Sigmoid colon (tissue), 7 donors: ENCODE results near the gene C6orf62. TPM values are rescaled to one million over a fixed set of nuclear protein-coding genes. Genes with fewer than 3 reads are reported as not detected.

Source experiments
- DNase-seq: peaks from one replicate; pipeline ENCODE4 v3.0.0-alpha.2; 2019
- H3K27ac ChIP-seq, 4 donors: fragments of 200-600 bp; sonication (generic); one replicate each; pipeline ENCODE4 v1.5.1; 2016 to 2019; ENCODE audit warnings: mild to moderate bottlenecking in 1 of 4
- H3K27me3 ChIP-seq, 3 donors: fragments of 200-600 bp; sonication (generic); one replicate each; pipeline ENCODE4 v1.5.1; 2019; ENCODE audit warnings: mild to moderate bottlenecking in 1 of 3
- H3K36me3 ChIP-seq, 4 donors: fragments of 200-600 bp; sonication (generic); one replicate each; pipeline ENCODE4 v1.5.1; 2016 to 2019
- H3K4me1 ChIP-seq, 4 donors: fragments of 200-600 bp; sonication (generic); one replicate each; pipeline ENCODE4 v1.5.1; 2017 to 2019
- H3K4me3 ChIP-seq, 4 donors: fragments of 200-600 bp; sonication (generic); one replicate each; pipeline ENCODE4 v1.5.1; 2017 to 2019; ENCODE audit warnings: mild to moderate bottlenecking in 2 of 4, moderate library complexity in 1 of 4
- H3K9me3 ChIP-seq, 4 donors: fragments of 200-600 bp in 3 of 4; sonication (generic) in 3 of 4; one replicate each; pipeline versions ENCODE4 v1.5.1 to v1.6.1; 2013 to 2019
- EP300 ChIP-seq, 4 donors: sonication (generic); formaldehyde crosslinking; IDR thresholded peaks; one replicate each; pipeline ENCODE4 v1.6.1; 2017; ENCODE audit warnings: antibody characterized with exemption in 4 of 4
- POLR2A ChIP-seq, 2 donors: fragments of 450-650 bp; IDR thresholded peaks; one replicate each; pipeline ENCODE4 v1.6.1; 2016; ENCODE audit warnings: antibody characterized with exemption in 2 of 2, mild to moderate bottlenecking in 2 of 2, moderate library complexity in 2 of 2
- POLR2AphosphoS5 ChIP-seq, 4 donors: sonication (generic); formaldehyde crosslinking; IDR thresholded peaks; one replicate each; pipeline ENCODE4 v1.6.1; 2017; ENCODE audit warnings: antibody characterized with exemption in 4 of 4
- WGBS, 2 donors: extraction: QIAGEN DNeasy Blood & Tissue Kit; methylation state at CpG; one replicate each; pipeline ENCODE4 v1.1.7; 2013; 5-methylcytosine and 5-hydroxymethylcytosine counted together
- intact Hi-C: fragments of 100-400 bp; cut with DNase I; formaldehyde crosslinking; loops from one replicate; pipeline ENCODE4 v1.15.1; 2023
- polyA plus RNA-seq, 3 donors: library from polyadenylated mRNA; stranded (reverse); fragments of 200-250 nt; gene quantifications; one replicate each; pipeline ENCODE4 v1.2.3, GENCODE V29; 2013
- total RNA-seq, 4 donors: library from RNA; depleted of rRNA; stranded (reverse); fragments of >200 nt; gene quantifications; one replicate each; pipeline ENCODE4 v1.1.0, GENCODE V29; 2016
- TF ChIP-seq, protein P1 (sequence below), 4 experiments: fragments of 450-650 bp in 3 of 4; fragments of 200-600 bp in 1 of 4; IDR thresholded peaks; one replicate each; pipeline ENCODE4 v1.5.1; 2016 to 2019; ENCODE audit warnings: antibody characterized with exemption in 4 of 4, mild to moderate bottlenecking in 3 of 4, moderate library complexity in 2 of 4
- donor health status: healthy with polysubstance abuse.
- donor health status: Bipolar disorder and iron deficiency.
- donor health status: healthy.

The C6orf62 gene
- total and polyA plus RNA-seq, 7 donors: 27.0 to 60.9 (median 33.2) TPM

DNA sequence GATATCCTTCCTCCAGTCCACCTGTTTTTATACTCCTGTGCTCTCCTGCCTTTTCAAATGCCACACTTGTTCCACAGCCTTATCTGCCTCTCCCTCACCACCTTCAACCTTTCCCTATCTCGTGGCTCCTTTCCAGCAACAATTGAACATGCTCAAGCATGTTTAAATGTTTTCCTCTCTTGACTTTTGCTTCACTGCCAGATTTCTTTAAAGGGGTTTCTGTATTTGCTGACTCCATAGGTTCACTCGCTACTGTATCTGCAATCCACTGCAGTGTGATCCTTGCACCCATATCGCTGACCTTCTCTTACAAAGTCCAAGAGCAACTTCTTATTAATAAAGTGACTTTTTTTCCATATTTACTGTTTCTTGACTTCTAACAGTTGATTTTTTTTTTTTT, 44.6 kb upstream of the C6orf62 start:
- Histone ChIP-seq H3K27ac (no peak overlapping the region), H3K4me1 (no peaks in the 10 kb centered on the region), H3K4me3 (no peak overlapping the region), H3K36me3 (no peaks in the 10 kb centered on the region), H3K27me3 (no peaks in the 10 kb centered on the region), H3K9me3 (no peaks in the 10 kb centered on the region)
- 19 to 62% methylated on average over 3 of the region's 3 CpGs for WGBS, 2 donors
- intact Hi-C loops: no loop called here
- TF ChIP-seq EP300 (IDR thresholded peaks at IDR 0.05) (no peak), POLR2AphosphoS5 (IDR thresholded peaks at IDR 0.05) (no peak), POLR2A (IDR thresholded peaks at IDR 0.05) (no peak)
- TF ChIP-seq, protein P1, sequence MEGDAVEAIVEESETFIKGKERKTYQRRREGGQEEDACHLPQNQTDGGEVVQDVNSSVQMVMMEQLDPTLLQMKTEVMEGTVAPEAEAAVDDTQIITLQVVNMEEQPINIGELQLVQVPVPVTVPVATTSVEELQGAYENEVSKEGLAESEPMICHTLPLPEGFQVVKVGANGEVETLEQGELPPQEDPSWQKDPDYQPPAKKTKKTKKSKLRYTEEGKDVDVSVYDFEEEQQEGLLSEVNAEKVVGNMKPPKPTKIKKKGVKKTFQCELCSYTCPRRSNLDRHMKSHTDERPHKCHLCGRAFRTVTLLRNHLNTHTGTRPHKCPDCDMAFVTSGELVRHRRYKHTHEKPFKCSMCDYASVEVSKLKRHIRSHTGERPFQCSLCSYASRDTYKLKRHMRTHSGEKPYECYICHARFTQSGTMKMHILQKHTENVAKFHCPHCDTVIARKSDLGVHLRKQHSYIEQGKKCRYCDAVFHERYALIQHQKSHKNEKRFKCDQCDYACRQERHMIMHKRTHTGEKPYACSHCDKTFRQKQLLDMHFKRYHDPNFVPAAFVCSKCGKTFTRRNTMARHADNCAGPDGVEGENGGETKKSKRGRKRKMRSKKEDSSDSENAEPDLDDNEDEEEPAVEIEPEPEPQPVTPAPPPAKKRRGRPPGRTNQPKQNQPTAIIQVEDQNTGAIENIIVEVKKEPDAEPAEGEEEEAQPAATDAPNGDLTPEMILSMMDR (IDR thresholded peaks at IDR 0.05): no peak
- DNase-seq: no peak

DNA sequence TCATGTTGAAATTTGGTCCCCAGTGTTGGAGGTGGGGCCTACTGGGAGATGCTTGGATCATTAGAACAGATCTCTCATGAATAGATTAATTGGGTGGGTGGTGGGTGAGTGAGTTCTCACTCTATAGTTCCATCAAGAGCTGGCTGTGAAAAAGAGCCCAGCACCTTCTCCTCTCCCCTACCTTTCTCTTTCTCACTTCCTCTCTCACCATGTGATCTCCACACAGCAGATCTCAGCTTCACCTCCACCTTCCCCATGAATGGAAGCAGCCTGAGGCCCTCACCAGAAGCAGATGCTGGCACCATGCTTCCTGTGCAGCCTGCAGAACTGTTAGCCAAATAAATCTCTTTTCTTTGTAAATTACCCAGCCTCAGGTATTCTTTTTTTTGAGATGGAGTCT, 42.9 kb upstream of the C6orf62 start:
- intact Hi-C loops: no loop called here
- DNase-seq: no peak

DNA sequence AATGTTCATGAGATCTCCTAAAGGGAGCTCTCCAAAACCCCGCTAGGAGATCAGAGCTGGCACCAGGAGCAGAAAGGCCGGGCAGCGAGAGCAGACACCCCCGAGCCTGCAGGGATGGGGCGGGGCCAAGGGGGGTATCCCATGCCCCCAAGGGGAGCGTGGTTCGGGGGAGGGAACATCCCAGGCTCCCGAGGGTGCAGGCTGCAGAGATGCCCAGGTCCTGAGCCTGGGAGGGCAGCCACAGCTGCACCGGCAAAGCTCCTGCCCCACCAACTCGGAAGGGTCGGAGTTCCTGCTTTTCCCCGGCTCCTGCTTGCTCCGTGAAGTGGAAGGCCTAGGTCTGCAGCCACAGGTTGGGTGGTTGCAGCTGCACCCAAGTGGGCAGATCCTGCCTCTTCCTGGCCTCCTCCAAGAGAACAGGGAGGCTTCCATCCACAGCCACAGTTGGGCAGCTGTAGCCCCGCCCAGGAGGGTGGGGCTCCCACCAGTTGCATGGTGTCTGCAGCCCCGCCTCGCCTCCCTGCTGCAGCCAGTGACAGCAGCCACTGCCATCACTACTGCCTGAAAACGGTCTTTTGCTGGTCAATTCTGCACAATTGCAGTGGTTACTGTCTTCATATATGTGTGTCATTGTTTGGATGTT, 42.4 kb upstream of the C6orf62 start:
- no peaks in the 10 kb centered on the region for H3K9me3 ChIP-seq
- 85 to 91% methylated on average over 17 of the region's 17 CpGs for WGBS, 2 donors
- H3K36me3 ChIP-seq: no peaks in the 10 kb centered on the region
- H3K27ac ChIP-seq: no peak overlapping the region
- intact Hi-C loops: no loop called here
- no peak for DNase-seq
- H3K4me3 ChIP-seq: no peak overlapping the region
- TF ChIP-seq POLR2A (IDR thresholded peaks at IDR 0.05): no peak
- TF ChIP-seq POLR2AphosphoS5 (IDR thresholded peaks at IDR 0.05): no peak
- TF ChIP-seq EP300 (IDR thresholded peaks at IDR 0.05): no peak
- TF ChIP-seq, protein P1 (IDR thresholded peaks at IDR 0.05): no peak
- H3K27me3 ChIP-seq: no peaks in the 10 kb centered on the region
- no peaks in the 10 kb centered on the region for H3K4me1 ChIP-seq

More for the DNA sequence above, 42.9 kb upstream of the C6orf62 start:
- Histone ChIP-seq H3K27ac (no peak overlapping the region), H3K4me1 (no peaks in the 10 kb centered on the region), H3K4me3 (no peak overlapping the region), H3K27me3 (no peaks in the 10 kb centered on the region), H3K9me3 (no peaks in the 10 kb centered on the region), H3K36me3 (no peaks in the 10 kb centered on the region)
- no peak for TF ChIP-seq EP300 (IDR thresholded peaks at IDR 0.05)
- no peak for TF ChIP-seq POLR2A (IDR thresholded peaks at IDR 0.05)
- TF ChIP-seq, protein P1 (IDR thresholded peaks at IDR 0.05): no peak
- TF ChIP-seq POLR2AphosphoS5 (IDR thresholded peaks at IDR 0.05): no peak

DNA sequence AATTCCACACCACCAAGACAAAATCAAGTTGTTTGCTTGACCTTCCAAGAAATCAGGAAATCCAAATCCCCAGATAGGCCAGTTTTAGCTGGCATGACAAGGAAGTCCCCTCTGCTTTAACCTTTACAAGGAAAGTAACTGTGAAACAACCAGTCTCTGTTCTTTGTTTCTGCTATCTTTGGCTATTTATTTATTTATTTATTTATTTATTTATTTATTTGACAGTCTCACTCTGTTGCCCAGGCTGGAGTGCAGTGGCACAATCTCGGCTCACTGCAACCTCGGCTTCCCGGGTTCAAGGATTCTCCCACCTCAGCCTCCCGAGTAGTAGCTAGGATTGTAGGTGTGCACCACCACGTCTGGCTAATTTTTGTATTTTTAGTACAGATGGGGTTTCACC, 41.3 kb upstream of the C6orf62 start:
- intact Hi-C loops: no loop called here

More for the DNA sequence above, 41.3 kb upstream of the C6orf62 start:
- H3K4me1 ChIP-seq: no peaks in the 10 kb centered on the region
- no peak overlapping the region for H3K27ac ChIP-seq
- H3K9me3 ChIP-seq: no peaks in the 10 kb centered on the region
- no peaks in the 10 kb centered on the region for H3K36me3 ChIP-seq
- TF ChIP-seq, protein P1 (IDR thresholded peaks at IDR 0.05): no peak
- TF ChIP-seq POLR2A (IDR thresholded peaks at IDR 0.05) (no peak), POLR2AphosphoS5 (IDR thresholded peaks at IDR 0.05) (no peak), EP300 (IDR thresholded peaks at IDR 0.05) (no peak)
- no peak overlapping the region for H3K4me3 ChIP-seq
- H3K27me3 ChIP-seq: no peaks in the 10 kb centered on the region
- no peak for DNase-seq
- 95% methylated on average over 5 of the region's 5 CpGs for whole genome bisulfite sequencing, 2 donors
